ENCODE results near the gene SEBOX.

DNA sequence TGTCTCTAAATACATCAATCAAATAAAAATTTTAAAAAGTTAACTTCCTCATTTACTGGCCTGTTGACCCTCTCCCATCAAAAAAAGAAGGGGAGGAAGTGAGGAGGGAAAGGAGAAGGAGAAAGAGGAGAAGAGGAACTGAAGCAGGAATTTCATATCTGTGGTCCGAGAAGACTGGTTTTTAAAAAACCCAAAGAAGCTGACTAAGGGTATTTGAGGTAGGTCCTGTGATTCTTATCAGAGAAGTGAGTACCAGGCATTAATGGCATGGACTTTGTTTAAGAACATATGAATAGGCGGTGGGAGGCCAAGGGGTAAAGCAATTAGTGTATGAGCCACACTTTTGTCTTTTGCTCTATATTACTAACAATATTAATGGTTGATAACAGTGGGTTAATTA lies 39.0 kb upstream of the SEBOX start:
- TF ChIP-seq GATA3 (IDR thresholded peaks at IDR 0.05; ENCODE audit: low read depth, low read length): no peak
- no peak for TF ChIP-seq GATA2 (IDR thresholded peaks at IDR 0.05; ENCODE audit: low read depth, low read length)
